Measurements from ENCODE around the gene COPS9. TPM values are rescaled to one million over a fixed set of nuclear protein-coding genes. Genes with fewer than 3 reads are reported as not detected.

COPS9 gene
- total RNA-seq, 4 donors from 2014 or later = 179 to 254 (median 197) TPM

GRCh38 chr2:240182476-240182875 is 46.4 kb upstream of the COPS9 start:
- Histone ChIP-seq H3K27me3 (peaks cover 0 to 50% (median 0%) of the 10 kb centered on the region in 4 donors), H3K36me3 (no peaks in the 10 kb centered on the region), H3K4me3 (no peak overlapping the region), H3K9me3 (no peaks in the 10 kb centered on the region), H3K27ac (replicated peaks in 1 of 4) (no peak overlapping the region), H3K4me1 (no peaks in the 10 kb centered on the region)
- TF ChIP-seq EP300 (IDR thresholded peaks at IDR 0.05) (no peak), POLR2A (IDR thresholded peaks at IDR 0.05; ENCODE audit: low read depth) (no peak), POLR2AphosphoS5 (IDR thresholded peaks at IDR 0.05) (no peak), CTCF (IDR thresholded peaks at IDR 0.05) (no peak)
- no peak for DNase-seq (ENCODE audit: extremely low spot score)
- intact Hi-C loops (cut with DNase I) = no loop called here
- 94% methylated on average over 3 of the region's 4 CpGs for WGBS

GRCh38 chr2:240182001-240182400 is 45.9 kb upstream of the COPS9 start:
- WGBS = 95% methylated on average over 5 of the region's 5 CpGs
- Histone ChIP-seq H3K27ac (replicated peaks in 1 of 4) (no peak overlapping the region), H3K9me3 (no peaks in the 10 kb centered on the region)

GRCh38 chr2:240179941-240180666 is 44.0 kb upstream of the COPS9 start:
- TF ChIP-seq EP300 (IDR thresholded peaks at IDR 0.05) = no peak
- TF ChIP-seq POLR2A (IDR thresholded peaks at IDR 0.05; ENCODE audit: low read depth) = no peak
- TF ChIP-seq POLR2AphosphoS5 (IDR thresholded peaks at IDR 0.05) = no peak
- TF ChIP-seq CTCF (IDR thresholded peaks at IDR 0.05) = no peak
- Histone ChIP-seq H3K4me3 (no peak overlapping the region), H3K27ac (replicated peaks in 1 of 4) (no peak overlapping the region), H3K4me1 (no peaks in the 10 kb centered on the region), H3K36me3 (no peaks in the 10 kb centered on the region), H3K27me3 (peaks cover 0 to 52% (median 0%) of the 10 kb centered on the region in 4 donors), H3K9me3 (no peaks in the 10 kb centered on the region)
- intact Hi-C loops (cut with DNase I) = no loop called here
- DNase-seq (ENCODE audit: extremely low spot score) = no peak
- 86% methylated on average over 8 of the region's 8 CpGs for WGBS

More at GRCh38 chr2:240182001-240182400, 45.9 kb upstream of the COPS9 start:
- H3K4me3 ChIP-seq = no peak overlapping the region
- H3K36me3 ChIP-seq = no peaks in the 10 kb centered on the region
- TF ChIP-seq POLR2AphosphoS5 (IDR thresholded peaks at IDR 0.05) = no peak
- TF ChIP-seq EP300 (IDR thresholded peaks at IDR 0.05) = no peak
- no peak for TF ChIP-seq CTCF (IDR thresholded peaks at IDR 0.05)
- no peak for TF ChIP-seq POLR2A (IDR thresholded peaks at IDR 0.05; ENCODE audit: low read depth)
- intact Hi-C loops (cut with DNase I) = no loop called here
- H3K4me1 ChIP-seq = no peaks in the 10 kb centered on the region
- DNase-seq (ENCODE audit: extremely low spot score) = no peak
- H3K27me3 ChIP-seq = peaks cover 0 to 52% (median 0%) of the 10 kb centered on the region in 4 donors

GRCh38 chr2:240179186-240179815 is 43.2 kb upstream of the COPS9 start:
- intact Hi-C loops (cut with DNase I) = no loop called here
- Histone ChIP-seq H3K27me3 (peaks cover 0 to 55% (median 0%) of the 10 kb centered on the region in 4 donors), H3K4me3 (no peak overlapping the region), H3K36me3 (no peaks in the 10 kb centered on the region), H3K4me1 (no peaks in the 10 kb centered on the region), H3K9me3 (no peaks in the 10 kb centered on the region), H3K27ac (replicated peaks in 1 of 4) (no peak overlapping the region)
- no peak for DNase-seq (ENCODE audit: extremely low spot score)
- WGBS = 66% methylated on average over 4 of the region's 11 CpGs
- TF ChIP-seq POLR2A (IDR thresholded peaks at IDR 0.05; ENCODE audit: low read depth) (no peak), POLR2AphosphoS5 (IDR thresholded peaks at IDR 0.05) (no peak), EP300 (IDR thresholded peaks at IDR 0.05) (no peak), CTCF (IDR thresholded peaks at IDR 0.05) (no peak)

Measured in esophagus muscularis mucosa (tissue), 4 donors.